Esophagus (tissue), 2 donors: ENCODE results near the gene BLOC1S3. TPM values are rescaled to one million over a fixed set of nuclear protein-coding genes. Genes with fewer than 3 reads are reported as not detected.

Experiments
- H3K27ac ChIP-seq, 2 donors: one replicate each; pipeline ENCODE4 v1.5.1; 2013; ENCODE audit warnings: low read depth in 2 of 2, mild to moderate bottlenecking in 2 of 2, inconsistent platforms in 1 of 2, low read length in 1 of 2, moderate library complexity in 1 of 2
- H3K27me3 ChIP-seq, 2 donors: one replicate each; pipeline ENCODE4 v1.6.1; 2013; ENCODE audit warnings: low read length in 2 of 2, control low read depth in 1 of 2, mild to moderate bottlenecking in 1 of 2; ENCODE audit not compliant: insufficient read depth in 2 of 2, control insufficient read depth in 1 of 2
- H3K36me3 ChIP-seq, 2 donors: one replicate each; pipeline ENCODE4 v1.6.1; 2013; ENCODE audit warnings: low read length in 1 of 2; ENCODE audit not compliant: control insufficient read depth in 2 of 2, insufficient read depth in 2 of 2
- H3K4me1 ChIP-seq, 2 donors: one replicate each; pipeline ENCODE4 v1.6.1; 2013; ENCODE audit warnings: low read length in 1 of 2; ENCODE audit not compliant: control insufficient read depth in 2 of 2, insufficient read depth in 2 of 2
- H3K4me3 ChIP-seq, 2 donors: one replicate each; pipeline ENCODE4 v1.5.1; 2013; ENCODE audit warnings: low read length in 2 of 2, mild to moderate bottlenecking in 2 of 2, low read depth in 1 of 2, moderate library complexity in 1 of 2
- H3K9me3 ChIP-seq, 2 donors: one replicate each; pipeline ENCODE4 v1.6.1; 2013; ENCODE audit warnings: mild to moderate bottlenecking in 2 of 2, low read depth in 1 of 2, low read length in 1 of 2, moderate library complexity in 1 of 2; ENCODE audit not compliant: control insufficient read depth in 2 of 2, insufficient read depth in 1 of 2
- WGBS, 2 donors: extraction: QIAGEN DNeasy Blood & Tissue Kit; methylation state at CpG; one replicate each; pipeline ENCODE4 v1.1.7; 2013; 5-methylcytosine and 5-hydroxymethylcytosine counted together
- polyA plus RNA-seq, 2 donors: library from polyadenylated mRNA; stranded (reverse); fragments of 200-250 nt; gene quantifications; one replicate each; pipeline ENCODE4 v1.2.3, GENCODE V29; 2013
- donor health status: healthy with polysubstance abuse.
- donor health status: Bipolar disorder and iron deficiency.

BLOC1S3 gene
- polyA plus RNA-seq, 2 donors = 2.2 to 3.1 TPM

- Histone ChIP-seq H3K36me3 (peaks cover 0 to 27% of the 10 kb centered on the region in 2 donors), H3K27me3 (no peaks in the 10 kb centered on the region), H3K9me3 (peaks cover 0 to under 1% of the 10 kb centered on the region in 2 donors), H3K27ac (no peak overlapping the region), H3K4me1 (peaks cover 0 to 1% of the 10 kb centered on the region in 2 donors), H3K4me3 (no peak overlapping the region)
- 58 to 61% methylated on average over 11 of the region's 11 CpGs for WGBS, 2 donors
Observed at GRCh38 chr19:45138303-45138751, 40.3 kb upstream of the BLOC1S3 start.

GRCh38 chr19:45139286-45140143 is 39.1 kb upstream of the BLOC1S3 start:
- Histone ChIP-seq H3K27ac (no peak overlapping the region), H3K4me1 (peaks cover 0 to 5% of the 10 kb centered on the region in 2 donors), H3K27me3 (no peaks in the 10 kb centered on the region), H3K36me3 (peaks cover 0 to 30% of the 10 kb centered on the region in 2 donors), H3K9me3 (peaks cover 0 to 2% of the 10 kb centered on the region in 2 donors), H3K4me3 (no peak overlapping the region)
- 86 to 91% methylated on average over 24 of the region's 24 CpGs for WGBS, 2 donors

GRCh38 chr19:45140144-45140503 is 38.5 kb upstream of the BLOC1S3 start:
- H3K27ac ChIP-seq = no peak overlapping the region
- H3K4me1 ChIP-seq = peaks cover 0 to 5% of the 10 kb centered on the region in 2 donors
- no peak overlapping the region for H3K4me3 ChIP-seq
- H3K9me3 ChIP-seq = peaks cover 0 to 2% of the 10 kb centered on the region in 2 donors
- H3K27me3 ChIP-seq = no peaks in the 10 kb centered on the region
- peaks cover 3 to 36% of the 10 kb centered on the region in 2 donors for H3K36me3 ChIP-seq
- 80 to 83% methylated on average over 8 of the region's 8 CpGs for WGBS, 2 donors

GRCh38 chr19:45140533-45140932 is 38.1 kb upstream of the BLOC1S3 start:
- no peak overlapping the region for H3K4me3 ChIP-seq
- H3K36me3 ChIP-seq = peaks cover 7 to 40% of the 10 kb centered on the region in 2 donors
- H3K4me1 ChIP-seq = peaks cover 0 to 5% of the 10 kb centered on the region in 2 donors
- no peak overlapping the region for H3K27ac ChIP-seq
- no peaks in the 10 kb centered on the region for H3K27me3 ChIP-seq
- 93 to 95% methylated on average over 11 of the region's 11 CpGs for WGBS, 2 donors
- H3K9me3 ChIP-seq = peaks cover 0 to 2% of the 10 kb centered on the region in 2 donors

GRCh38 chr19:45141203-45141900 is 37.2 kb upstream of the BLOC1S3 start:
- WGBS, 2 donors = 95% methylated on average over 28 of the region's 28 CpGs
- peaks cover 0 to 2% of the 10 kb centered on the region in 2 donors for H3K9me3 ChIP-seq
- H3K4me1 ChIP-seq = peaks cover 0 to 5% of the 10 kb centered on the region in 2 donors
- H3K27me3 ChIP-seq = no peaks in the 10 kb centered on the region
- no peak overlapping the region for H3K27ac ChIP-seq
- peaks cover 8 to 46% of the 10 kb centered on the region in 2 donors for H3K36me3 ChIP-seq
- H3K4me3 ChIP-seq = no peak overlapping the region

GRCh38 chr19:45142016-45142725 is 36.4 kb upstream of the BLOC1S3 start:
- H3K36me3 ChIP-seq = peaks cover 8 to 50% of the 10 kb centered on the region in 2 donors
- H3K27me3 ChIP-seq = no peaks in the 10 kb centered on the region
- peaks cover 0 to 2% of the 10 kb centered on the region in 2 donors for H3K9me3 ChIP-seq
- H3K4me1 ChIP-seq = peaks cover 0 to 5% of the 10 kb centered on the region in 2 donors
- no peak overlapping the region for H3K4me3 ChIP-seq
- no peak overlapping the region for H3K27ac ChIP-seq
- WGBS, 2 donors = 93 to 94% methylated on average over 33 of the region's 33 CpGs

- Histone ChIP-seq H3K27me3 (no peaks in the 10 kb centered on the region), H3K4me1 (peaks cover 0 to 5% of the 10 kb centered on the region in 2 donors), H3K27ac (no peak overlapping the region), H3K4me3 (no peak overlapping the region), H3K36me3 (peaks cover 8 to 53% of the 10 kb centered on the region in 2 donors), H3K9me3 (peaks cover 0 to 2% of the 10 kb centered on the region in 2 donors)
- 67 to 73% methylated on average over 9 of the region's 9 CpGs for WGBS, 2 donors
Observed at GRCh38 chr19:45142726-45143110, 35.9 kb upstream of the BLOC1S3 start.

- Histone ChIP-seq H3K36me3 (peaks cover 8 to 58% of the 10 kb centered on the region in 2 donors), H3K4me1 (peaks cover 0 to 5% of the 10 kb centered on the region in 2 donors)
- 96 to 97% methylated on average over 48 to 53 of the region's 53 CpGs for WGBS, 2 donors
Observed at GRCh38 chr19:45144431-45145269, 33.9 kb upstream of the BLOC1S3 start.

More at GRCh38 chr19:45144431-45145269, 33.9 kb upstream of the BLOC1S3 start:
- Histone ChIP-seq H3K4me3 (no peak overlapping the region), H3K9me3 (peaks cover 0 to 2% of the 10 kb centered on the region in 2 donors), H3K27ac (no peak overlapping the region), H3K27me3 (no peaks in the 10 kb centered on the region)
